Naive thymus-derived CD4-positive, alpha-beta T cell (primary cell): ENCODE data around the gene TBCA. TPM values are rescaled to one million over a fixed set of nuclear protein-coding genes. Genes with fewer than 3 reads are reported as not detected.
"Not testable (repeated sequence)": the region's sequence is repeated elsewhere in the genome, so short reads cannot be mapped to it uniquely, and the experiment has no call there.

Source experiments
- ATAC-seq: fragments of 150-1000 bp; cut with Tn5 transposase; 2 replicates; pipeline ENCODE4 v1.10.0; 2021; ENCODE audit warnings: mild to moderate bottlenecking, moderate library complexity
- CTCF ChIA-PET: fragments of 350-600 bp; sonication (Branson Sonifier 250); formaldehyde crosslinking; loops from one replicate; lab custom pipeline; 2021; ENCODE audit warnings: antibody characterized with exemption; lab: Charles Lee
- POLR2A ChIA-PET: fragments of 350-600 bp; sonication (Branson Sonifier 250); formaldehyde crosslinking; loops from one replicate; lab custom pipeline; 2021; ENCODE audit warnings: antibody characterized with exemption, inconsistent platforms; lab: Charles Lee
- DNase-seq, 9 donors: peaks; one replicate each; pipeline versions ENCODE4 v3.0.0 to v3.0.0-alpha.2; 2020 to 2022; ENCODE audit warnings: mixed read lengths in 1 of 9
- H3K27ac ChIP-seq: one replicate; pipeline ENCODE4 v1.7.0; 2013; ENCODE audit warnings: mild to moderate bottlenecking, low read depth, low read length, moderate library complexity
- H3K27me3 ChIP-seq, 2 donors: one replicate each; pipeline ENCODE4 v1.7.0; 2013; ENCODE audit warnings: low read length in 2 of 2, mild to moderate bottlenecking in 2 of 2, moderate library complexity in 2 of 2; ENCODE audit not compliant: control insufficient read depth in 2 of 2, insufficient read depth in 2 of 2
- H3K36me3 ChIP-seq, 3 experiments: 1 replicate in 2 of 3; 2 replicates in 1 of 3; pipeline ENCODE4 v1.7.0; 2013; ENCODE audit warnings: low read length in 3 of 3, mild to moderate bottlenecking in 3 of 3, moderate library complexity in 1 of 3; ENCODE audit not compliant: insufficient read depth in 3 of 3, control insufficient read depth in 2 of 3
- H3K4me1 ChIP-seq, 2 donors: one replicate each; pipeline ENCODE4 v1.7.0; 2013; ENCODE audit warnings: low read length in 2 of 2, mild to moderate bottlenecking in 2 of 2, moderate library complexity in 1 of 2; ENCODE audit not compliant: control insufficient read depth in 2 of 2, insufficient read depth in 2 of 2
- H3K4me3 ChIP-seq: 2 replicates; pipeline ENCODE4 v1.7.0; 2013; ENCODE audit warnings: mild to moderate bottlenecking, low read length
- H3K9me3 ChIP-seq, 3 experiments: 1 replicate in 2 of 3; 2 replicates in 1 of 3; pipeline ENCODE4 v1.7.0; 2013; ENCODE audit warnings: low read length in 3 of 3; ENCODE audit not compliant: control insufficient read depth in 2 of 3
- H3K27ac Mint-ChIP-seq, 9 donors: one replicate each; pipeline ENCODE4 v1.8.0; 2020 to 2022; ENCODE audit warnings: mixed read lengths in 9 of 9, mild to moderate bottlenecking in 8 of 9, moderate library complexity in 5 of 9, inconsistent platforms in 2 of 9
- H3K27me3 Mint-ChIP-seq, 5 donors: one replicate each; pipeline ENCODE4 v1.8.0; 2021 to 2022; ENCODE audit warnings: mixed read lengths in 5 of 5, mild to moderate bottlenecking in 1 of 5
- H3K36me3 Mint-ChIP-seq, 5 donors: one replicate each; pipeline ENCODE4 v1.8.0; 2020 to 2022; ENCODE audit warnings: mixed read lengths in 5 of 5, mild to moderate bottlenecking in 3 of 5, inconsistent platforms in 1 of 5
- H3K4me1 Mint-ChIP-seq, 7 donors: one replicate each; pipeline ENCODE4 v1.8.0; 2020 to 2022; ENCODE audit warnings: mixed read lengths in 7 of 7, mild to moderate bottlenecking in 3 of 7, inconsistent platforms in 1 of 7
- H3K4me3 Mint-ChIP-seq, 10 donors: one replicate each; pipeline ENCODE4 v1.8.0; 2020 to 2022; ENCODE audit warnings: mild to moderate bottlenecking in 10 of 10, mixed read lengths in 10 of 10, moderate library complexity in 6 of 10, inconsistent platforms in 2 of 10
- H3K9me3 Mint-ChIP-seq, 11 donors: one replicate each; pipeline ENCODE4 v1.8.0; 2020 to 2022; ENCODE audit warnings: mixed read lengths in 11 of 11, mild to moderate bottlenecking in 4 of 11, inconsistent platforms in 1 of 11, moderate library complexity in 1 of 11
- intact Hi-C, 2 donors: fragments of 100-400 bp; cut with micrococcal nuclease; formaldehyde crosslinking; loops; one replicate each; pipeline ENCODE4 v1.15.1; 2023
- polyA plus RNA-seq, 2 donors: library from polyadenylated mRNA; unstranded; fragments of 300-500 nt; fragmentation: Illumina TruSeq; gene quantifications; one replicate each; pipeline ENCODE4 v1.2.3, GENCODE V29; 2021
- total RNA-seq, 6 experiments: library from RNA in 5 of 6; stranded (reverse) in 5 of 6; gene quantifications; 1 replicate in 5 of 6; 2 replicates in 1 of 6; pipeline ENCODE4 v1.2.3 and lab custom pipeline; 2021 to 2026

Gene TBCA
- total and polyA plus RNA-seq, 7 experiments from 2014 or later, result 71.3 to 141 (median 96.3) TPM

DNA sequence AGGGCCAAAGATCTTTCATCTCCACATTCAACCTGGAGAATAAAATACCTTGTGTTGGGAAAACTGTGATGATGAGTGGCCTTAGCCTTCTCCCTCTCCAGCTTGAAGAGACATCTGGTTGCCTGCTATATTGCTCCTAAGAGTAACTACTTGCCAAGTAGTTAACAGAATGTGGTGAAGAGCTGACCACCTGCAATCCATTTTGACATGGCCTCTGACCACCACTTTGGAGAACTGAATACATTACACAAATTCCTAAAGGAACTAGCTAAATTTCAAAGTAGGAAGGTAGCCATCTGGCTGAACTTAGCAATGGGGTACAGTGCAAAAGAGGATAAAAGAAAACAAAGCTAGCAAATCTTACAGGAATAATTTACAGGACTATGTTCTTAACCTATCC, 7.2 kb downstream of the TBCA start:
- ATAC-seq (no peak), DNase-seq (no peak)
- peak overlapping the region in 1 of 9 donors; percentile 25 for H3K27ac Mint-ChIP-seq
- peaks cover 0 to 7% (median 4%) of the 10 kb centered on the region in 3 experiments for H3K36me3 ChIP-seq
- peaks cover 0 to 5% (median 0%) of the 10 kb centered on the region in 11 donors for H3K9me3 Mint-ChIP-seq
- no peak overlapping the region for H3K4me3 ChIP-seq
- H3K9me3 ChIP-seq, result no peaks in the 10 kb centered on the region
- POLR2A ChIA-PET, result interaction anchor here (0.6 kb wide), 1 partner anchor 14 kb away, joined by 3 read pairs; no protein-coding TSS in a partner anchor
- intact Hi-C loops, result no loop called here
- no peak overlapping the region for H3K27ac ChIP-seq
- CTCF ChIA-PET, result no interaction called here
- H3K4me1 ChIP-seq, result peaks cover 6 to 17% of the 10 kb centered on the region in 2 donors
- peak overlapping the region in 3 of 10 donors; percentile 15 to 52 (median 47) for H3K4me3 Mint-ChIP-seq
- no peaks in the 10 kb centered on the region for H3K27me3 ChIP-seq
- H3K36me3 Mint-ChIP-seq, result peaks cover 12 to 45% (median 37%) of the 10 kb centered on the region in 5 donors
- H3K4me1 Mint-ChIP-seq, result peaks cover 31 to 84% (median 60%) of the 10 kb centered on the region in 7 donors
- no peaks in the 10 kb centered on the region for H3K27me3 Mint-ChIP-seq

DNA sequence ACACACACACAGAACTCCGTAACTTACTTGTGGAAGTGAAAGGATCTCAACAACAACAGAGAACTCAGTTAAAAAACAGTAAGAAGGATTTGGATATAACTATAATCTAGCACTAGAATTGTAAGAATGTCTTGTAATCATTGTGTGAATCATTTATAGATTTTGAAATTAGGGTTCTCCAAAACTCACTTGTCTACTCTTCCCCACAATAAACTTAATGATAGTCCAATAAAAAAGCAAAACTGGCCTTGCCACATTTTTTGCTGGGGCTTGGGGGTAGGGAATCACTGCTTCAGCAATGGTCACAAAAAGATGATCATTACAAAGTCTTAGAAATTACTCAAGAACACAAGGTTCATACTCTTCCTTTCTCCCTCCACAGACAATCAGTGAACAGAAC, 8.8 kb downstream of the TBCA start:
- H3K36me3 ChIP-seq, result peaks cover 0 to 7% (median 4%) of the 10 kb centered on the region in 3 experiments
- H3K27ac Mint-ChIP-seq, result no peak overlapping the region
- DNase-seq (no peak), ATAC-seq (no peak)
- H3K4me1 ChIP-seq, result peaks cover 6 to 10% of the 10 kb centered on the region in 2 donors
- peaks cover 0 to 4% (median 0%) of the 10 kb centered on the region in 3 experiments for H3K9me3 ChIP-seq
- H3K4me3 ChIP-seq, result no peak overlapping the region
- H3K27me3 ChIP-seq, result no peaks in the 10 kb centered on the region
- intact Hi-C loops, result no loop called here
- H3K27ac ChIP-seq, result no peak overlapping the region
- ChIA-PET CTCF (no interaction called here), POLR2A (no interaction called here)
- no peak overlapping the region for H3K4me3 Mint-ChIP-seq
- H3K9me3 Mint-ChIP-seq, result peaks cover 0 to 8% (median 0%) of the 10 kb centered on the region in 11 donors
- peaks cover 12 to 52% (median 45%) of the 10 kb centered on the region in 5 donors for H3K36me3 Mint-ChIP-seq
- peaks cover 20 to 71% (median 49%) of the 10 kb centered on the region in 7 donors for H3K4me1 Mint-ChIP-seq
- H3K27me3 Mint-ChIP-seq, result no peaks in the 10 kb centered on the region

DNA sequence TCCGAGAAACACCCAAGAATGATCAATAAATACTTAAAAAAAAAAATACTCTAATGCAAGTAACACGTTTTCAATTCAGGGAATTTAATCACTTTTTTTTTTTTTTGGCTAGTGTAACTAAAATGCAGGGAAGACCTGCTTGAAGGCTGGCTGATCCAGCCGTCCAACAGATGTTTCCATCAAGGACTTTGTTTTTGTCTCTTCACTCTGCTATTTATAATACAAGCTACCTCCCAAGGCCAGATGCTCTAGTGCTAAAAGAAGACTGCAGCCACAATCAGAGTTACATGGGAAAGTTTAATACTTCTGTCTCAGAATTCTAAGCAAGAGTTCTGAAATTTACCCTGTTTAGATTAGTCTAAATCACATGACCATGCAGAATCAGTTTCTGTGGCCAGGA, 14.5 kb downstream of the TBCA start:
- CTCF ChIA-PET, result no interaction called here
- peaks cover 5 to 57% (median 42%) of the 10 kb centered on the region in 5 donors for H3K36me3 Mint-ChIP-seq
- POLR2A ChIA-PET, result no interaction called here

DNA sequence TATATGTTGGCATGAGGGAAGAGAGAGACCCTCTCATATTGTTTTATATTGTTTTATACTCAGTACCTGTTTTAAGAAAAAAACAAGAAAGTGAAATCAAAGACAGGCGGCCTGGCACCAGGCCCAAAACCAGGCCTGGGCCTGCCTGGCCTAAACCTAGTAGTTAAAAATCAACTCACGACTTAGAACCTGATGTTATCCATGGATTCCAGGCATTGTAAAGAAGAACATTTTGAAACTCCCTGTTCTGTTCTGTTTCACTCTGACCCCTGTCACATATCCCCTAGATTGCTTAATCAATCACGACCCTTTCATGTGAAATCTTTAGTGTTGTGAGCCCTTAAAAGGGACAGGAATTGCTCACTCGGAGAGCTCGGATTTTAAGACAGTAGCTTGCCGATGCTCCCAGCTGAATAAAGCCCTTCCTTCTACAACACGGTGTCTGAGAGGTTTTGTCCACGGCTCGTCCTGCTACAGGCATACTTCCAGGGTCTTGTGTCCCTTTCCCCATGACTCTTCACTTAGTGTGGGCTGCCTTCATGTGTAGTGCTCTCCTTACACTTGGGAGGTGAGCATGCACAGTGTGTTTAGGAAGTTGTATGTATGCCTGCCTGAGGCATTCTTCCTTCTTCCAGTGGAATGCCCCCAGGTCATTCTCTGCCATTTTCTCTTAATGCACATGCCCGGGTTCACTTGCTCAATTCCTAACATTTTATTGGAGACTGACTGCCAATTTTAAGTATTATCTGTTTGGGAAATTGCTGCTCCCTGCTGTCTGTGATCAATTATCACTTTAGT, 17.8 kb downstream of the TBCA start:
- ChIA-PET POLR2A (no interaction called here), CTCF (no interaction called here)
- Histone ChIP-seq H3K27ac (no peak overlapping the region), H3K36me3 (peaks cover 0 to 3% (median 0%) of the 10 kb centered on the region in 3 experiments), H3K4me3 (no peak overlapping the region), H3K9me3 (peaks cover 0 to under 1% (median 0%) of the 10 kb centered on the region in 3 experiments), H3K4me1 (no peaks in the 10 kb centered on the region), H3K27me3 (no peaks in the 10 kb centered on the region)
- intact Hi-C loops, result no loop called here
- Mint-ChIP-seq H3K36me3 (peaks cover 9 to 51% (median 31%) of the 10 kb centered on the region in 5 donors), H3K27me3 (no peaks in the 10 kb centered on the region), H3K4me1 (peaks cover 4 to 62% (median 46%) of the 10 kb centered on the region in 7 donors), H3K4me3 (no peak overlapping the region), H3K27ac (no peak overlapping the region), H3K9me3 (peaks cover 0 to 10% (median 0%) of the 10 kb centered on the region in 11 donors)
- no peak for ATAC-seq
- no peak for DNase-seq

More for the DNA sequence above, 14.5 kb downstream of the TBCA start:
- H3K36me3 ChIP-seq, result peaks cover 0 to 3% (median 0%) of the 10 kb centered on the region in 3 experiments
- peak overlapping the region in 1 of 10 donors; percentile 8 for H3K4me3 Mint-ChIP-seq
- H3K27me3 ChIP-seq, result no peaks in the 10 kb centered on the region
- DNase-seq (no peak), ATAC-seq (no peak)
- H3K4me1 ChIP-seq, result no peaks in the 10 kb centered on the region
- peaks cover 0 to 4% (median 0%) of the 10 kb centered on the region in 3 experiments for H3K9me3 ChIP-seq
- intact Hi-C loops, result no loop called here
- H3K4me3 ChIP-seq, result no peak overlapping the region
- no peaks in the 10 kb centered on the region for H3K27me3 Mint-ChIP-seq
- H3K27ac Mint-ChIP-seq, result no peak overlapping the region
- H3K9me3 Mint-ChIP-seq, result peaks cover 0 to 11% (median 0%) of the 10 kb centered on the region in 11 donors
- peaks cover 7 to 61% (median 38%) of the 10 kb centered on the region in 7 donors for H3K4me1 Mint-ChIP-seq
- H3K27ac ChIP-seq, result no peak overlapping the region

DNA sequence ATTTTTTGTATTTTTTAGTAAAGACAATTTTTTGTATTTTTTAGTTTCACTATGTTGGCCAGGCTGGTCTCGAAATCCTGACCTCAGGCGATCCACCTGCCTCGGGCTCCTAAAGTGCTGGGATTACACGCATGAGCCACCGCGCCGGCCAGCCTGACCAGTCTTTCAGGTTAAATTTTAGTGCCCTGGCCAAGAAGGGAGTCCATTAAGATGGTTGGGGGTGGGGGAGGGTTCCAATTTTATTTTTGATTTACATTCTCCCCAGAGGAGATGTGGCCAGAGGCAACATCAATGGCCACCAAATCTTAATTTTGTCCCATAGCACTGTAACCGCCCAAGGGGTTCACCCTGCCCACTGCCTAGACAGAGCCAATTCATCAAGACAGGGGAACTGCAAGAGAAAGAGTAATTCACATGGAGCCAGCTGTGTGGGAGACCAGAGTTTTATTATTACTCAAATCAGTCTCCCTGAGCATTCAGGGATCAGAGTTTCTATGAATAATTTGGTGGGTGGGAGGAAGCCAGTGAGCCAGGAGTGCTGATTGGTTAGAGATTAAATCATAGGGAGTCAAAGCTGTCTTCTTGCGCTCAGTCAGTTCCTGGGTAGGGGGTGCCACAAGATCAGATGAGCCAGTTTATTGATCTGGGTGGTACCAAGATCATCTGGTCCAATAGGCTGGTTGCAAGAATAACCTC, 24.7 kb downstream of the TBCA start:
- intact Hi-C loops, result no loop called here
- no peak overlapping the region for H3K4me3 ChIP-seq
- H3K36me3 ChIP-seq, result no peaks in the 10 kb centered on the region
- ChIA-PET POLR2A (no interaction called here), CTCF (no interaction called here)
- H3K4me1 ChIP-seq, result peaks cover 0 to 3% of the 10 kb centered on the region in 2 donors
- H3K27me3 ChIP-seq, result no peaks in the 10 kb centered on the region
- Mint-ChIP-seq H3K4me3 (no peak overlapping the region), H3K9me3 (no peaks in the 10 kb centered on the region), H3K36me3 (peaks cover 3 to 18% (median 8%) of the 10 kb centered on the region in 5 donors), H3K4me1 (peaks cover 3 to 57% (median 42%) of the 10 kb centered on the region in 7 donors), H3K27ac (no peak overlapping the region), H3K27me3 (no peaks in the 10 kb centered on the region)
- H3K9me3 ChIP-seq, result no peaks in the 10 kb centered on the region
- ATAC-seq (no peak), DNase-seq (no peak)
- H3K27ac ChIP-seq, result no peak overlapping the region

DNA sequence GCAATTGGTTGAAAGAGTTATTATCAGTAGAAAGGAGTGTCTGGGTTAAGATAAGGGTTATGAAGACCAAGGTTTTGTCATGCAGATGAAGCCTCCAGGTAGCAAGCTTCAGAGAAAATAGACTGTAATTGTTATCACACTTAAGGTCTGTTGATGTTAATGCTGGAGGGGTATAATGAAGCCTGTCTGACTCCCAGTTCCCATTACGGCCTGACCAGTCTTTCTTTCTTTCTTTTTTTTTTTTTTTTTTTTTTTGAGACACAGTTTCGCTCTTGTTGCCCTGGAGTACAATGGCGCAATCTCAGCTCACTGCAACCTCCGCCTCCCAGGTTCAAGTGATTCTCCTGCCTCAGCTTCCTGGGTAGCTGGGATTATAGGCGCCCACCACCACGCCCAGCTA, 25.2 kb downstream of the TBCA start:
- H3K27ac ChIP-seq, H3K36me3 ChIP-seq, DNase-seq, H3K4me1 ChIP-seq, CTCF ChIA-PET, H3K9me3 Mint-ChIP-seq, H3K4me3 Mint-ChIP-seq, H3K27me3 Mint-ChIP-seq, POLR2A ChIA-PET, intact Hi-C loops, H3K27me3 ChIP-seq, H3K27ac Mint-ChIP-seq, ATAC-seq, H3K4me3 ChIP-seq, H3K9me3 ChIP-seq: not testable (repeated sequence)
- peaks cover 2 to 53% (median 37%) of the 10 kb centered on the region in 7 donors for H3K4me1 Mint-ChIP-seq
- peaks cover 0 to 13% (median 5%) of the 10 kb centered on the region in 5 donors for H3K36me3 Mint-ChIP-seq
